Erythroblast (primary cell): ENCODE results near the gene SIRT7.

ENCODE experiments used
- GATA1 ChIP-seq: IDR thresholded peaks from 2 replicates; pipeline ENCODE4 v1.6.1; 2011; ENCODE audit warnings: low read depth, mild to moderate bottlenecking, control low read depth, low read length, moderate library complexity
- POLR2A ChIP-seq: IDR thresholded peaks from 2 replicates; pipeline ENCODE4 v1.6.1; 2011; ENCODE audit warnings: mild to moderate bottlenecking, low read length

DNA sequence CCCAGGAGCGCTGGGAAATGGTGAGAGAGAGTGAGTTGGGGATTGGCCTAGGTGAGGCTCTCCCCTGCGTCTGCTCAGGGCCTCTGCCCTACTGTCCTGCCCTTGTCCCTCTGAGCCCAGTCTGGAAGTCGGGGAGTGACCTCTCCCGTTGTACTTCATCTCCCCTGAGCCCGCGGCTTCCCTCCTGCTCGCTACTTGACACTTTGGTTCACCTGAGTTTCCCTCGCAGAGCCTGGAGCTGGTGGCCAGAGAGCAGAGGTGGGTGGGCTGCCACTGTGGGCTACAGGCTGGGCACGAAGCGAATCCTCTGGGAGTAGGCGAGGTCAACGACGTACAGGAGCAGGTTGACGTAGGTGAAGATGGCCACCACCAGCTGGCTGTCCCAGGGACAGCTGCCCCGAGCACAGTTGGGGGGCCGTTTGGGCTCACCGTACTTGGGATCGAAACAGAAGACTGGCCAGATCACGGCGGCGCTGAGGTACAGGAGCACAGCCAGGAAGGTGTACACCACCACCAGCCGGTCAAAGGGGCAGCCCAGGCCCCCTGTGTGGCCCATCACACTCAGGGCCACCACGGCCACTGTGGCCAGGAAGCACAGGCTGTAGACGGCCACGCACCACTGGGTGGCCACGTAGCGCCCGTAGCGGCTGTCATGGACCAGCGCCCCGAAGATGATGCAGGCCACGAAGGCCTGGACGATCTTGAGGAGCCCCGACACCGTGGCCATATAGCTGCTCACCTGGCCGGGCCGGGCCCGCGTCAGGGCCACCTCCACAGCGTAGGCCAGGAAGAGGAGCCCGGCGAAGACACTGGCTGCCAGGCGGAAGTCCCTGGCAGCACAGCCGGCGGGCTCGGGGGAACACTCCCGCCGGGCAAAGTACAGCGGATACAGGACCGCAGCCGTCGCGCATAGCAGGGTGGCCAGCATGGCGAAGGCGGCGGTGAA, 22.8 kb upstream of the SIRT7 start:
- TF ChIP-seq POLR2A: no peak
- TF ChIP-seq GATA1: no peak
